DND-41 (cell line): ENCODE results near the gene TSHZ3.

Source experiments
- CTCF ChIP-seq: IDR thresholded peaks from 2 replicates; pipeline ENCODE4 v1.5.1; 2012; ENCODE audit warnings: borderline replicate concordance, low read length, moderate library complexity, mild to moderate bottlenecking; ENCODE audit not compliant: poor library complexity, severe bottlenecking; ENCODE audit errors: extremely low read depth
- EZH2 ChIP-seq: IDR thresholded peaks from 3 replicates; pipeline ENCODE4 v1.6.1; 2012; ENCODE audit warnings: borderline replicate concordance, low read depth, mild to moderate bottlenecking, moderate library complexity, low read length, inconsistent platforms; ENCODE audit not compliant: severe bottlenecking

GRCh38 chr19:31325342-31325741 lies 23.9 kb downstream of the TSHZ3 start:
- TF ChIP-seq EZH2: no peak
- no peak for TF ChIP-seq CTCF
